Esophagus muscularis mucosa (tissue), 3 donors: ENCODE measurements around the gene CSF1.

Source experiments
- POLR2A ChIP-seq: fragments of 450-650 bp; IDR thresholded peaks from one replicate; pipeline ENCODE4 v1.6.1; 2017; ENCODE audit warnings: antibody characterized with exemption, moderate library complexity, mild to moderate bottlenecking, low read depth
- POLR2AphosphoS5 ChIP-seq, 2 donors: sonication (generic); formaldehyde crosslinking; IDR thresholded peaks; one replicate each; pipeline ENCODE4 v1.6.1; 2017; ENCODE audit warnings: antibody characterized with exemption in 2 of 2
- TF ChIP-seq, protein P1 (sequence below), 3 experiments: fragments of 200-600 bp in 2 of 3; fragments of 450-650 bp in 1 of 3; sonication (generic) in 2 of 3; IDR thresholded peaks; one replicate each; pipeline ENCODE4 v1.5.1; 2017 to 2019; ENCODE audit warnings: antibody characterized with exemption in 3 of 3, mild to moderate bottlenecking in 2 of 3, moderate library complexity in 1 of 3

DNA sequence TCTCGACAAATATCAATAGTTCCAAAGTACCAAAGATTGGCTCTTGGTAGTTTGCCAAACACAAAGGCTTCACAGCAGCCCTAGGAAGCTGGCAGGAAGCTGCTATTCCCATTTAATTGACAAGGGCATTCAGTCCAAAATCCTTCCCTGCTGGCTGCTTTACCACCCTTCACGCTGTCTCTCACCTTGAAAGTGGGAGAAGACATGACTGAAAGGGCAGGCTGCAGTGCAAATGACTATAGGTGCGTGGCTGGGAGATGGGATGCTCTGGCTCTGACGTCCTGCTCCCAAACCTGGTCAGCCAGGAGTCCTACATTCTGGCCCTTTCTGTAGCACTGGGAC lies 3.8 kb upstream of the CSF1 start:
- TF ChIP-seq, protein P1, sequence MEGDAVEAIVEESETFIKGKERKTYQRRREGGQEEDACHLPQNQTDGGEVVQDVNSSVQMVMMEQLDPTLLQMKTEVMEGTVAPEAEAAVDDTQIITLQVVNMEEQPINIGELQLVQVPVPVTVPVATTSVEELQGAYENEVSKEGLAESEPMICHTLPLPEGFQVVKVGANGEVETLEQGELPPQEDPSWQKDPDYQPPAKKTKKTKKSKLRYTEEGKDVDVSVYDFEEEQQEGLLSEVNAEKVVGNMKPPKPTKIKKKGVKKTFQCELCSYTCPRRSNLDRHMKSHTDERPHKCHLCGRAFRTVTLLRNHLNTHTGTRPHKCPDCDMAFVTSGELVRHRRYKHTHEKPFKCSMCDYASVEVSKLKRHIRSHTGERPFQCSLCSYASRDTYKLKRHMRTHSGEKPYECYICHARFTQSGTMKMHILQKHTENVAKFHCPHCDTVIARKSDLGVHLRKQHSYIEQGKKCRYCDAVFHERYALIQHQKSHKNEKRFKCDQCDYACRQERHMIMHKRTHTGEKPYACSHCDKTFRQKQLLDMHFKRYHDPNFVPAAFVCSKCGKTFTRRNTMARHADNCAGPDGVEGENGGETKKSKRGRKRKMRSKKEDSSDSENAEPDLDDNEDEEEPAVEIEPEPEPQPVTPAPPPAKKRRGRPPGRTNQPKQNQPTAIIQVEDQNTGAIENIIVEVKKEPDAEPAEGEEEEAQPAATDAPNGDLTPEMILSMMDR (IDR thresholded peaks at IDR 0.05), result no peak
- TF ChIP-seq POLR2A (no peak), POLR2AphosphoS5 (IDR thresholded peaks at IDR 0.05) (no peak)
